Measurements from ENCODE around the gene ZNF345.

ZNF345 gene

GRCh38 chr19:36918090-36918489, 67.4 kb downstream of the ZNF345 start:
- DNase-seq = no peak

Measured in stimulated activated CD4-positive, alpha-beta T cell treated with anti-CD3 and anti-CD28 coated beads, Interleukin-2, amount 100 ng/mL, for 48 hours (primary cell).